Measurements from ENCODE around the gene HLA-DRA.

DNA sequence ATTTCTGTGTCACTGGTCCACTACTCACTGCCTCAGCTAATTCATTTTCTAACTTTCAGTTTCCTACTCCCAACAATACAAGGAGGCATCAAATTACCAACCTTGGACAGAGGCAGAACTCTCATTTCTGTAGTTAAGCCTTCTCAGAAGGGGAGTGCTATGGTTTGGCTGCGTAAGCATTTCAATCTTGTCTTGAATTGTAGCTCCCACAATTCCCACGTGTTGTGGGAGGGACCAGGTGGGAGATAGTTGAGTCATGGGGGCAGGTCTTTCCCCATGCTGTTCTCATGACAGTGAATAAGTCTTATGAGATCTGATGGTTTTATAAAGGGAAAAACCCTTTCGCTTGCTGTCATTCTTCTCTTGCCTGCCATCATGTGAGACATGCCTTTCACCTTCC is 22.9 kb downstream of the HLA-DRA start:
- TF ChIP-seq POLR2A (IDR thresholded peaks at IDR 0.05) = no peak
- TF ChIP-seq, protein P1, sequence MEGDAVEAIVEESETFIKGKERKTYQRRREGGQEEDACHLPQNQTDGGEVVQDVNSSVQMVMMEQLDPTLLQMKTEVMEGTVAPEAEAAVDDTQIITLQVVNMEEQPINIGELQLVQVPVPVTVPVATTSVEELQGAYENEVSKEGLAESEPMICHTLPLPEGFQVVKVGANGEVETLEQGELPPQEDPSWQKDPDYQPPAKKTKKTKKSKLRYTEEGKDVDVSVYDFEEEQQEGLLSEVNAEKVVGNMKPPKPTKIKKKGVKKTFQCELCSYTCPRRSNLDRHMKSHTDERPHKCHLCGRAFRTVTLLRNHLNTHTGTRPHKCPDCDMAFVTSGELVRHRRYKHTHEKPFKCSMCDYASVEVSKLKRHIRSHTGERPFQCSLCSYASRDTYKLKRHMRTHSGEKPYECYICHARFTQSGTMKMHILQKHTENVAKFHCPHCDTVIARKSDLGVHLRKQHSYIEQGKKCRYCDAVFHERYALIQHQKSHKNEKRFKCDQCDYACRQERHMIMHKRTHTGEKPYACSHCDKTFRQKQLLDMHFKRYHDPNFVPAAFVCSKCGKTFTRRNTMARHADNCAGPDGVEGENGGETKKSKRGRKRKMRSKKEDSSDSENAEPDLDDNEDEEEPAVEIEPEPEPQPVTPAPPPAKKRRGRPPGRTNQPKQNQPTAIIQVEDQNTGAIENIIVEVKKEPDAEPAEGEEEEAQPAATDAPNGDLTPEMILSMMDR (IDR thresholded peaks at IDR 0.05) = no peak

Data from testis (tissue), 2 donors.